GM19468 (cell line): ENCODE measurements around the gene TRMT10A.
A peak's percentile ranks its signal among the peaks of the same experiment; 100 is the strongest.

Experiments used
- ATAC-seq: cut with Tn5 transposase; IDR thresholded peaks from one replicate; pipeline ENCODE4 v1.9.1; 2021; ENCODE audit warnings: mild to moderate bottlenecking, moderate library complexity, moderate number of reproducible peaks; ENCODE audit not compliant: unreplicated experiment; ENCODE audit errors: extremely low read depth

TRMT10A gene, protein sequence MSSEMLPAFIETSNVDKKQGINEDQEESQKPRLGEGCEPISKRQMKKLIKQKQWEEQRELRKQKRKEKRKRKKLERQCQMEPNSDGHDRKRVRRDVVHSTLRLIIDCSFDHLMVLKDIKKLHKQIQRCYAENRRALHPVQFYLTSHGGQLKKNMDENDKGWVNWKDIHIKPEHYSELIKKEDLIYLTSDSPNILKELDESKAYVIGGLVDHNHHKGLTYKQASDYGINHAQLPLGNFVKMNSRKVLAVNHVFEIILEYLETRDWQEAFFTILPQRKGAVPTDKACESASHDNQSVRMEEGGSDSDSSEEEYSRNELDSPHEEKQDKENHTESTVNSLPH

DNA sequence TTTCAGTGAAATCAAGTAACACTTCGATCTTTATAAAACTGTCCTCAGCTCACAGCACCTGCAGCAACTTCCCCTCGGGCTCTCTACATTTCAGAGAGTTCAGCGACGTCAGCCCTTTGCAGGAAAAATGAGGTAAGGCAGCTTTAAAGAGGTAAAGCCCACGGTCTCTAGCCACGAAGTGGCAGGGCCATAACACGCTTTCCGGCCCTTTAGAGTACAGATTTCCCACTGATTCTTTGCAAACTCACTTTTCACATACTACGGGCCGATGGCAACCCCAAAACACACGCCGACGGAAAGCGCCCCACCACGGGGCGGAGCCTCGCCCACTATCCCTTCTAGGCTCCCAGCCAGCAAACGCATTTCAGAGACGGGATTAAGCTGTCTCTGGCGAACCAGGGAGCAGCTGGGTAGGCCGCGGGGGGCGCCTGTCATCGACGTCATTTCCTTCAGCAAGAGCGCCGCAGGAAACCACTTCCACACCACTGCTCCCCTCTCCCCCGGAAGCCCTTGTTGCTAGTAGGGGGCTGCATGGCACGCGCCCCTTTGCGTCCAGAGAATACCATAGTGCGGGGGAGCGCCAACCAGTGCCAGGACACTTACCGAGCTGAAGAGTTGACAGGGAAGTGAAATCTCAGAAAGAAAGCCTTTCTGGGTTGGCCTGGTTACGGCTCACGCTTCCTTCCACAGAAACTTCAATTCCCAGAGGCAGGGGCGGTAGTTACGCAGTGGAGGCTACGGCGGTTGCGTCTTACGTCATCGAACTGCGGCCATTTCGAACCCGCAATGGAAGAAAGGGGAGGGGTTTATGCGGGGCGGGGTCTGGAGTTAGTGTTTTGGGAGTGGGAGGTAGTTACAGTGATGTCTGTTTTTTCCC lies at the start of gene TRMT10A:
Gene TRMT10A (minus strand): TSS at position 730 of the 877 bp plus-strand sequence. CDS start 4,701 bp downstream, outside the sequence.
- peak; percentile 92 for ATAC-seq

DNA sequence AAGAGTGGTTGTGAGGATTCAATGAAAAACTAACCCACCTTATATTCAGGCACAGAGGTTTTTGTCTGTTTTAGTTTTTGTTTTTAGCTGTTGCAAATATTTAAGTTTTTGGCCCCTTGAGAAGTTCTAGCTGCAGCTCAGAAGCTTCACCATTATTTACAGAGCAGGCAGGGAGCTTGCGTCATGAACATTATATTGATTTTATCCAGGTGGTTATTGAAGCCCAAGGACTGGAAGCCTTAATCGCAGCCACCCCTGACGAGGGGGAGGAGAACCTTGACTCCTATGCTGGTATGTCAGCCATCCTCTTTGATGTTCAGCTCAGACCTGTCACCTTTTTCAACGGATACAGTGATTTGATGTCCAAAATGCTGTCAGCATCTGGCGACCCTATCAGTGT lies 48.9 kb upstream of the TRMT10A start:
- ATAC-seq: no peak

DNA sequence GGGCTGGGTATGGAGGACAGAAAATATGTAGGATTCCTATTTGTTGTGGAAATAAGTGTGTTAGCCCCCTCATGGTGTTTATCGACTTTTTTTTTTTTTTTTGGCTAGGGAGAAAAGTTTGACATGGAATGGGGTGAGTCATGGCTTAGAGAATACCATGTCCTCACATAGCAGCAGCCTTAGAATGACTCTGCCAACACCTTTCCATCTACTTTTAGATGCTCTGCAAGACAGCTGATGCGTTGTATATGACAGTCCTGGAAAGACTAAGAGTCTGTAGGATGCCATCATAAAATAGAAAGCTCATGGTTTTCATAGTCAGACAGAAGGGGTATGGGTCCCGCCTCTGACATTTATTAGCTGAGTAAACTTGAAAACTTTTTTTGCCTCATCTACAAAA lies 48.4 kb upstream of the TRMT10A start:
- ATAC-seq: no peak

DNA sequence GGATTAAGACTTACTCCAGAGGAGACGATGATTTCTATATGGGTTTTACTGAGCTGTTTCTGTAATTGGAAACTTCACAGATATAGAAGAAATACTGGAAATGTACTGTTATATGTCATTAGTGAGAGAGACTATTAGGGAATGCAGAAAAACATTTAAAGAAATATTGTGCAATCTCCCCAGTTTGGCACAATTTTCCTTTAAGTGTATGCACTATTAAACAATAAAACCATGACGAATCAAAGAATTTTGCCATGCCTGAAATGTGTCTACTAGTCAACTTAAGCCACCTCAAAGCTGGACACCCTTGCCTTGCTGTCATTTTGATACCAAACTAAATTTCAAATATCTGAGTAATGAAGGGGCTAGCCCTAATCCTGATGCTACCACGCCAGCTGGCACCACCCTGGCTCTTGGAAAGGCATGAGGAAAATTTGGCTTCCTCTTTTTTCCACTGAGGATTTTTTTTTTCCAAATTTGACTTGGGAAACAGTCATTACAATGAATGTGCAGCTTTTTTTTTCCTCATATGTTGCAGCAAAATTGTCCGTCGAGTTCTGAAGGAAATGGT lies 46.9 kb upstream of the TRMT10A start:
- ATAC-seq: no peak

DNA sequence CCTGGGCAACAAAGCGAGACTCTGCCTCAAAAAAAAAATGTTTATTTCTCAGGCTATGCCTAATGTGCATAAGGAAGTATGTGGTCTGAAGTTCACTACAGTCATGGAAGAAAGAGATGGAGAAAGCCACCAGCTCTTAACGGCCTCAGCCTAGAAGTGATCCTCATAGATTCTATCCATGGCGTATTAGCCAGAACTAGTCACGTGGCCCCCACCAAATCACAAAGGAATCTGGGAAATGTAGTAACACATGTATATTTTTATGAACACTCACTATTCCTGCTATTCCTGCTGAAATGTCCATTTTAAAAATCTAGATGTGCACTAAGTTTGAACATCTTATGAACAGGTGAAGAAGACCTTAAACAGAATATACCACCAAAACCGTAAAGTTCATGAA lies 44.6 kb upstream of the TRMT10A start:
- no peak for ATAC-seq

DNA sequence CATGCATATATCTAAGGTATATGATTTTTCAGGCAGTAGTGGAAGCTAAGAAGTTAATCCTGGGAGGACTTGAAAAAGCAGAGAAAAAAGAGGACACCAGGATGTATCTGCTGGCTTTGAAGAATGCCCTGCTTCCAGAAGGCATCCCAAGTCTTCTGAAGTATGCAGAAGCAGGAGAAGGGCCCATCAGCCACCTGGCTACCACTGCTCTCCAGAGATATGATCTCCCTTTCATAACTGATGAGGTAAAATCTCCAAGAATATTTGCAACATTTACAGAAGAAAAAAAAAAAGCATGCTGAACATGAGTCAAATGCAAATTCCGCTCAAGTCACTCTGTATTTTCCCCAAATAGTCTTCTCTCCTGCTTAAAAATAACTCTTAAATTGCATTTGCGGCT lies 42.9 kb upstream of the TRMT10A start:
- ATAC-seq: no peak

DNA sequence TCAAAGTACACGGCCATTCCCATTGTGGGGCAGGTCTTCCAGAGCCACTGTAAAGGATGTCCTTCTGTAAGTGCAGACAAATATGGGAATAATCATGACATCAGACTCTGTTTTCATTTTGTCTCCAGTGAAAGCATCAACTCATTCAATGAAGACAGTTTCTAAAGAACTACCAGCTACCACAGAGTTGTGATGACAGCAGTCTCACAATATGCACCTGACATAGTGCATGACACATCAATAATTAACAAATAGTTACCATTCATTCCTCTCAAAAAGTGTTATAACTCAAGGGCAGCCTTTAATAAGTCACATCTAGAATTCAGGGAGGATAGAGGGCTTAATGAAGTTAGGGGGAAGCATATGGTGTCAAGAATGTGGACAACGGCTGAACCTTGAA lies 31.0 kb upstream of the TRMT10A start:
- no peak for ATAC-seq

DNA sequence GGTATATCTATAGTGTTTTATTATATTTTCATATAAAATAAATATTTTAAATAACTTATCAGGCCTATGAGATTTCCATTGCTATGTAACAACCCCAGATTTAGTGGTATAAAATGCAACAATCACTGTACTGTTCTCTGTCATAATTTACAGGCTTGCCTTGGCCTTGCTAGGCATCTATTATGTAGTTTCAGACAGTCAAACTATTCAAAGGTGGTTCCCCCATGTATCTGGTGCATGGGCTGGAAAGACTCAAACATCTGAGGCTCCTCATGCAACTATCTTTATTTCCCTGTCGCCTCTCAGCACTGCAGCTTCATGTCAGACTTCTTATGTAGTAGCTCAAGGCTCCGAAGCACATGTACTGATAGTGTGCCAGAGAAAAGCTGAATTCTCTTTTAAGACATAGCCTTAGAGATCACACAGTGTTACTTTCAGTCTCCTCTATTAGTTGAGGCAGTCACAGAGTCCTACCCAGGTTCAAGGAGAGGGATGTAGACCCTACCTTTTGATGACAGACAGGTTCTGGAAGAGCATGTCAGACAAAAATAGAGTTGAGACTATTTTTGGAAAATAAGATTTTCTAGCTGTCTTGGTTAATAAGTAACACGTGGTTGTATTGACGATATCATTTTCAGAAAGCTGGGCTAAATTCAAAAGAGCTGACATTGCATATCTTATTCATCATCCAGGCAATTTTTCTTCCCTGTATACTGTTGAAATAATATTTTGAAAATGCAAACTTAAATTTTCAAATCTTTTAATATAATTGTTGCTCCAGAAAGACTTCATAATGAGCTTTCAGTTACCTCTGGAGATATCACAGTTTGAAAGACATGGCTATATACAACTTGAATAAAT lies 30.2 kb upstream of the TRMT10A start:
- ATAC-seq: no peak

DNA sequence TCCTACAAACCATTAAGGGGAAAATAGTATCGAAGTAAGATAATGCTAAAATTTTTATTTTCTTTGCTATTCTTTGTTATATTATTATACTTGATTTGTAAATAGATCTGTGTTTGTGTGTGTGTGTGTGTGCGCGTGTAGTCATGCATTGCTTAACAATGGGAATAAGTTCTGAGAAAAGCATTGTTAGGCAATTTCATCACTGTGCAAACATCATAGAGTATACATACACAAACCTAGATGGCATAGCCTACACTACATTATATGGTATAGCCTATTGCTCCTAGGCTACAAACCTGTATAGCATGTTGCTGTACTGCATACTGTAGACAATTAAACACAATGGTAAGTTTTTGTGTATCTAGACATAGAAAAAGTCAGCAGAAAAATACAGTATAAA lies 27.9 kb upstream of the TRMT10A start:
- ATAC-seq: no peak

DNA sequence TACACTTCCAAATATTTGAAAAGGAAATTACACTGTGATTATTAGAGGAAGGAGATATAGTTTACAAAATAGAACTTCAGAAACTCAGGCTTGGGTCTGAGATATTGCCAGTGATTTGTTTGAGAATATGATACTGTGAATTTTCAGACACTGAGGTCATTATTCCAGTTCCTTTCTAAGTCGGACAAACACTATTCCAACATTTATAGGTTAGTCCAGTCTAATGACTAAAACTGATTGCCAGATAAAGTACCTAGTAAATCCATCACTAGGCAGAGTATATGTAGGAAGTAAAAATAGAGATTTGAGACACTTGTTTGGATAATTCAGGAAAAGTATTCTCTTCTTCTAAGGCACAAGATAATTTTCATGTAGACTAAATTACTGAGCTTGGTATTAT lies 24.0 kb upstream of the TRMT10A start:
- ATAC-seq: no peak

DNA sequence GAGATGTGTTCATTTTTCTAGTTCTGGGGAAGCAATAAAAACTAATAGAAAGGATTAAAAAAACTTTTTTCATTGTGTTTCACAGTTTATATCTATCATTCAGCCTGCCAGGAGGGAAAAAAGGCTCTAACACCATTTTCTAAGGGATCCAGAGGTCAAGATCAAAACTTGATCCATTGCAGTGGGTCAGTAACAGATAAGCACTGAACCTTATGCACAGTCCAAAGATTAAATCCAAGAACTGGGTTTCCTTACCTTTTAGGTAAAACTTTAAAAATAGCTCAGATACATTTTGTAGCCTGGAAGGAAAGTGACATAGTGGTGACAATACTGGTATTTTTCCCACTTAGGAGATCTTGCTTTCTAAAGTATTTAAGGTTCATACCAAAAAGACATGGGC lies 23.5 kb upstream of the TRMT10A start:
- no peak for ATAC-seq

DNA sequence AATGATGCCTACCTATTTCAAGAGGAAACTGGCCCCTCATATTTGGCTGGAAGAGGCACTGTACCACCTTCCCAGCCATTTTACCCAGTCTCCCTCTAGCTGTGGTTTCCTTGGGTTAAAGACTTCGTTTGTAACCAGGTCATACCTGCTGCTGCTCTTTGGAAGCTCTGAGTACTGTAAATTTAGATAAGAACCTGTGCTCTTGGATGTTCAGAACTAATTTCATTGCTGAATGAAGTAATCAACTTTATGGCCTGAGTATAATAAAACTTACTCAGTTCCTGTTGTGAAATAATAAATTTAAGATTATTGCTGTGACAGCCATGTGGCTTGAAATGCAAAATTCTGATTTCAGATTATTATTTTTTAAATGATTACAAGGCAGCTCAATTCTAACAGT lies 23.0 kb upstream of the TRMT10A start:
- ATAC-seq: no peak

DNA sequence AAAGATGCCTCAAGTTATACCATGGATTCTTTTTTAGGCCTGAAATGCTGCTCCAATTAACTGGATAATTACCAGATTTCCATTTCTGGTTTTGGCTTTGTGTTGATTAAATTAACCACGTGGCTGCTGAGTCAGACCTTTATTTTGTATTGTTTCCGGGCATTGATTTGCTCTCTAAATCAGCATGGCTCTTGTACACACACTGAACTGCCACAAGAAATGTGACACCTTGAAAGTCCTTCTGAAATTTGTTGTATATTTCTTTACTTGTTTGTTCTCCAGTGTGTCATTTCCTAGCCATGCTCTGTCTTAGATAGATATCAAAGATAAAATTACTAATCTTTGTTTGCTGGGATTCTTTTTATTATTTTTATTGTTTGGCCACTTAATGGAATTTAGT lies 22.5 kb upstream of the TRMT10A start:
- no peak for ATAC-seq

DNA sequence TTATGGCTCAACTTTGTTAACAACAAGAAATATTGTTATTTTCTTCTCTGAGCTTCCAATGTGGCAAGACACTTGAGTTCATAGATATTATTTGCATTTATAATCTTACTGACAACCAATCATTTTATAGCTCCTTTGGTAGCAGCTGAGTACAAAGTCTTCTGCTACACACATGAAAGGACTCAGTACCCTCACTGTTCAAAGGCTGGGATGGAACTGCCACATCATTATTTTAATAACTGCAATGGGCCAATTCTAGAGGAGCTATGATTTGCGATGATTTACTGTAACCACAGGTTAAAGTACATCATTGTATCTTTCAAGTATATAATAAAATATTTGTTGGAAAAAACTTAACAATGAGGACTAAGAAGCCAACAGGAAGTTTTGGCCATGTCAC lies 21.7 kb upstream of the TRMT10A start:
- ATAC-seq: no peak

DNA sequence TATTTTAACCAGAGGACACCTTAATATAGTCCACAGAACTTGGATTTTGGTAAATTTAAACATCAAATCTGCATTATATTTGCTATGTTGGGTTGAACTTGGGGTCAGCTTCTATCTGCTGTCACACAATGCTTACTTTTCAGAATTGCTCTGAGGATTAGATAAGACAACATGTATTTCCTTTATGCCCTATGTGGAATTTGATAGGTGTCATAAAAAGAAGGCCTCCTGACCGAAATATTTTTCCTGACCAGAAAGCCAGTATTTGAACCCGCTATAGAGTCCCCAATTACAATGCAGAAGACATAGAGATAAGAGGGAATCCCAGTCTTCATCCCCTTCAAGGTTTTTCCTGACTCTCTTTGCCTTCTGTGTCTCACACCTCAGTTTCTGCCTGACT lies 14.9 kb upstream of the TRMT10A start:
- no peak for ATAC-seq

DNA sequence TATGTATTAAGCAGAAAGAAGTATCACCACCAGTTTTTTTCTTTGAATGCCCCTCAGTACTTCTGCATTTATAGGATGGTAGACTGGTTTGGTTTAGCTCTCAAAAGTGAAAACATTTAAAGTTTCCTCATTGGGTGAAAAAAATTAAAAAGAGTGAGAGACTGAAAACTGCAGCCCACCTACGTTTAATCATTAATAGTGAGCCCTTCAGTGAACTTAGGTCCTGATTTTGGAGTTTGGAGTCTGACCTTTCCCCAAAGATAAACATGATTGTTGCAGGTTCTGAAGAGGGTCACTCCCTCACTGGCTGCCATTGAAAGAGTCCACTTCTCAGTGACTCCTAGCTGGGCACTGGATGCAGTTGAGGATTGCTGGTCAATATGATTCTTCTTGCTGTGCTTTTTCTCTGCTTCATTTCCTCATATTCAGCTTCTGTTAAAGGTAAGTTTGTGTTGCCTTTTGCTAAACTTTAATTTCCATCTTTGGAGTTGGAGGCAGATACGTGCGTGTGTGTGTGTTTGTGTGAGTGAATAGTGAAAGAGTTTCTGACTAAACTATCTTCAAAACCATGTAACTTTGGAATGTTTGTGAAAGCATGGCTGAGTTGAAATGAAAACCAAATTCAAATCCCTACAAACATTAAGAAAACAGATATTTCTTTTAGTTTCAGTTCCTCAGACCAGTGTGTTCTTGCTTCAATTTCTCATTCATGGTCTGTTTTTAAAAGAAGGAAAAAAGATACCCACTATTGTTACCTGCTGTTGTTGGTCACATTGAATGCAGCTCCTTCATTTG lies 10.9 kb upstream of the TRMT10A start, which contains the start of gene MTTP:
Gene MTTP (plus strand): TSS at position 295 of the 795 bp plus-strand sequence. CDS start 86 bp downstream, at position 381.
- ATAC-seq: peak; percentile 70

DNA sequence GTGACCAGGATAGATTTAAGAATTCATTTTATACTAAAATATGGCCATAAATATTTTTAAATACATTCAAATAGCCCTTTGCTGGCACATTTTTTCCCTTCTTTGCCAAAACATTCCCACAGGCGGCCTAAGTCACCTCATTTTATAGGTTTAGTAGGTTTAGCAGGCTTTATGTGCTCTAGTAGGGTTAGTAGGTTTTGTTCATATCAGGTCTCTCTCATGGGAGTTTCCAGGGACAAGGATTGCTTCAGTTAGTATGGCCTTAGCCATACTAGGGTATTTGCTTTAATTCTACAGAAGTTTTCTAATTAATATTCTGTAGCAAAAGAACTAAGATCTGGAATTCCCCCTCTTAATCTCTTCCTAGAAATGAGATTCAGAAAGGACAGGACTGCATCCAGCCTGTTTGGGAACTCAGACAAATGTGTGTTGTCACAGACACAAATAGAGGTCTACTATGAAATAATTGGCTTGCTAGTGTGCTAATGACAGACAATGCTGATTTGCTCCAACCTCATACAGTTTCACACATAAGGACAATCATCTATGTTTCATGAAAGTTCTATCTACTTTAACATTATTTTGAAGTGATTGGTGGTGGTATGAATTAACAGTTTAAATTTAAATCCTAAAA lies 10.0 kb upstream of the TRMT10A start:
- ATAC-seq: no peak

DNA sequence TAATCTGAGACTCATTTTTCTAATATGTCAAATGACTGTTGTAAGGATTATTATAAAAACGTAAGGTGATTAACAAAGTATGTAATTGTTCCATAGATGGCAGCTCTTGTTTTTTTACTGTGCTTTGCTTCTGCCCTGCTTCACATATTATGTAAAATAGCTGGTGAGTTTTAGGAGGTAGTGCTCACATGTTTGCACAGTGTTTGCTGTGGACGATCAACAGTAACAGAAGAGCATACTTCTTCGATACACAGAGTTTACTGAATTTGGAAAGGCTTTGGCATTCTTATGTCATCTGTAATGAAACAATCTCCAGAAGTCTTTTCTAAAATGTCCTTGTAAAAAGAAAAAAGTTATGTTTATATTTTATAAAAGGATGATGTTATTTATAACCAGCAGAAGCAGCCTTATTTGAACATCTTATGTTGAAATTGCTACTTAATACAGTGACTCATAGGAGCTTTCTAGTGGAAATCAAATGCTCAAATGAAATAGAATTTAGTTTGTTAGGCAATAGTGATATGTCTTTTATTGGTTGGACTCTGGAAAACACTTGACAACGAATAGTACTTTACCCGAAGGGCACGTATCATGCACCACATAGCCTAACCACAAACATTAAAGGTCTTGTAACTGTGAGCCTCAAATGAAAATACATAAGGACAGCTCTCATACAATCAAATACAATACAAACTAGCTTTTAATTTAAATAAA lies 8.8 kb upstream of the TRMT10A start:
- ATAC-seq: no peak
